Breast epithelium (tissue), 4 donors: ENCODE data around the gene FGGY. TPM values are rescaled to one million over a fixed set of nuclear protein-coding genes. Genes with fewer than 3 reads are reported as not detected.

Source experiments
- DNase-seq, 2 donors: peaks; one replicate each; pipeline ENCODE4 v3.0.0-alpha.2; 2019; ENCODE audit warnings: low spot score in 2 of 2
- H3K27ac ChIP-seq, 2 donors: fragments of 200-600 bp; sonication (generic) in 1 of 2; one replicate each; pipeline ENCODE4 v1.5.1; 2016 to 2019; ENCODE audit warnings: mild to moderate bottlenecking in 1 of 2
- H3K27me3 ChIP-seq, 2 donors: fragments of 200-600 bp; sonication (generic) in 1 of 2; one replicate each; pipeline versions ENCODE4 v1.5.1 to v1.6.0; 2017 to 2019; ENCODE audit warnings: control low read depth in 1 of 2, mild to moderate bottlenecking in 1 of 2
- H3K36me3 ChIP-seq: fragments of 200-600 bp; one replicate; pipeline ENCODE4 v1.5.1; 2019
- H3K4me1 ChIP-seq, 2 donors: fragments of 200-600 bp; sonication (generic); one replicate each; pipeline ENCODE4 v1.5.1; 2016 to 2019; ENCODE audit warnings: control low read depth in 1 of 2
- H3K4me3 ChIP-seq, 3 donors: fragments of 200-600 bp; sonication (generic); 1 replicate in 2 of 3; 2 replicates in 1 of 3; pipeline ENCODE4 v1.5.1; 2016 to 2019; ENCODE audit warnings: mild to moderate bottlenecking in 3 of 3, moderate library complexity in 2 of 3
- H3K9me3 ChIP-seq, 2 donors: fragments of 200-600 bp; sonication (generic) in 1 of 2; one replicate each; pipeline ENCODE4 v1.5.1; 2016 to 2019; ENCODE audit warnings: control low read depth in 1 of 2
- CTCF ChIP-seq, 3 donors: fragments of 450-650 bp; IDR thresholded peaks; one replicate each; pipeline ENCODE4 v1.5.1; 2016 to 2017; ENCODE audit warnings: antibody characterized with exemption in 3 of 3, mild to moderate bottlenecking in 3 of 3, moderate library complexity in 3 of 3
- POLR2A ChIP-seq: fragments of 450-650 bp; IDR thresholded peaks from one replicate; pipeline ENCODE4 v1.6.1; 2016; ENCODE audit warnings: antibody characterized with exemption, mild to moderate bottlenecking, moderate library complexity
- POLR2AphosphoS5 ChIP-seq, 3 donors: sonication (generic); formaldehyde crosslinking; IDR thresholded peaks; one replicate each; pipeline ENCODE4 v1.6.1; 2017; ENCODE audit warnings: antibody characterized with exemption in 3 of 3
- intact Hi-C: fragments of 100-400 bp; cut with DNase I; formaldehyde crosslinking; loops from one replicate; pipeline ENCODE4 v1.15.1; 2023; ENCODE audit warnings: low total_unique reads
- total RNA-seq, 3 donors: library from RNA; depleted of rRNA; stranded (reverse); fragments of >200 nt; gene quantifications; one replicate each; pipeline ENCODE4 v1.1.0, GENCODE V29; 2016

The FGGY gene
- total RNA-seq, 3 donors from 2014 or later = 16.2 to 50.3 (median 29.2) TPM

GRCh38 chr1:59276439-59276851 is 20.4 kb upstream of the FGGY start:
- no peaks in the 10 kb centered on the region for H3K27me3 ChIP-seq
- no peaks in the 10 kb centered on the region for H3K9me3 ChIP-seq
- H3K4me1 ChIP-seq = no peaks in the 10 kb centered on the region
- intact Hi-C loops = no loop called here
- TF ChIP-seq CTCF (IDR thresholded peaks at IDR 0.05) = no peak
- TF ChIP-seq POLR2A = no peak
- no peak for TF ChIP-seq POLR2AphosphoS5 (IDR thresholded peaks at IDR 0.05)
- DNase-seq = no peak
- no peaks in the 10 kb centered on the region for H3K36me3 ChIP-seq
- no peak overlapping the region for H3K27ac ChIP-seq
- no peak overlapping the region for H3K4me3 ChIP-seq

DNA sequence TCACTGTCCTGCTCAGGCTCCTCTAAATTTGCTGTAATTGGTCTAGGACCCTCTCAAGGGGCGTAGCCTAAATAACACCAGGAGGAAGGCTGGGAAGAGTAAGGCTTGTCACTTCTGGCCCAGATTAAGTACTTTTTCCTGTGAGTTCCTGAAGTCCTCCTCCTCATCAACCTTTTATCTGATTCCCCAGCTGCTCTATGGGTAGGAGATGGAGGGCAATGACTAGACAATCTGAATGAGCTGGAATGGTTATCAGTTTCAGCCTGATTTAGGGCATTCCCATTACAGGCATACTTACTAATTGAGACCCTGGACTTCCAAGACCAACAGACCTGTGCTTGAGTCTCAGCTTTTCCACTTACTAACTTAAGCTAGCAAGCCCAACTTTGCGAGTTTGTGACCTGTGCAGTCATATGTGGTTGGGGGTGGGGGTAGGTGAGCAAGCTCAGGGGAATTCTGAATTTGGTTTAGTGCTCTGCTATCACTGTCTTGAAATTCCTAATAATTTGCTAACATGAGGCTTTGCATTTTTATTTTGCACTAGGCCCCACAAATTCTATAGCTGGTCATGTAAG is 18.0 kb upstream of the FGGY start:
- TF ChIP-seq POLR2A = no peak
- TF ChIP-seq POLR2AphosphoS5 (IDR thresholded peaks at IDR 0.05) = no peak
- no peak for TF ChIP-seq CTCF (IDR thresholded peaks at IDR 0.05)
- Histone ChIP-seq H3K36me3 (no peaks in the 10 kb centered on the region), H3K27ac (no peak overlapping the region), H3K4me3 (no peak overlapping the region), H3K27me3 (no peaks in the 10 kb centered on the region), H3K9me3 (no peaks in the 10 kb centered on the region), H3K4me1 (no peaks in the 10 kb centered on the region)
- intact Hi-C loops = no loop called here
- no peak for DNase-seq

GRCh38 chr1:59279645-59280044 is 17.2 kb upstream of the FGGY start:
- H3K9me3 ChIP-seq = no peaks in the 10 kb centered on the region
- H3K4me1 ChIP-seq = no peaks in the 10 kb centered on the region
- no peak overlapping the region for H3K4me3 ChIP-seq
- peak overlapping the region; percentile 8 to 26 for H3K27ac ChIP-seq
- H3K27me3 ChIP-seq = no peaks in the 10 kb centered on the region
- no peak for TF ChIP-seq CTCF (IDR thresholded peaks at IDR 0.05)
- no peak for TF ChIP-seq POLR2AphosphoS5 (IDR thresholded peaks at IDR 0.05)
- no peak for TF ChIP-seq POLR2A
- H3K36me3 ChIP-seq = no peaks in the 10 kb centered on the region
- intact Hi-C loops = no loop called here
- DNase-seq = no peak

DNA sequence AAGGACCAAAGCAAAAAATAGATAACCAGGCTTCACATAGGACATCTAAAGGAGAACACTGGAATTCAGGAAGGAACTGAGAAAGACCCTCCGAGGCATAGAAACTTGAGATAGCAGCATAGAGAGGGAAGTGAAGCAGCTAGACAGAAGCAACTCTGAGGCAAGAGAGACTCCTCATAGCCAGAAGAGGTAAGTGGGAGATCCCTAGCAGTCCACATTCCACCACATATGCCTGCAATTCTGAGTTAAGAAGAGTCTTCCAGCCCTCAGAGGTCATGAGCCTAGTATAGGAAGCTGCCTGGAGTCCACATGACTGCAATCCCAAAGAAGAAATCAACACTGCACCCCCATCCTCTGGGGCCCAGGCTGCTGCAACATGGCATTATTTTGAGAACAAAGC is 13.9 kb upstream of the FGGY start:
- H3K4me1 ChIP-seq = no peaks in the 10 kb centered on the region
- TF ChIP-seq CTCF (IDR thresholded peaks at IDR 0.05) = no peak
- no peak for TF ChIP-seq POLR2A
- no peak for TF ChIP-seq POLR2AphosphoS5 (IDR thresholded peaks at IDR 0.05)

GRCh38 chr1:59285691-59286090 is 11.2 kb upstream of the FGGY start:
- H3K27me3 ChIP-seq = no peaks in the 10 kb centered on the region

More for the DNA sequence above, 13.9 kb upstream of the FGGY start:
- Histone ChIP-seq H3K9me3 (no peaks in the 10 kb centered on the region), H3K36me3 (no peaks in the 10 kb centered on the region), H3K27ac (no peak overlapping the region), H3K4me3 (no peak overlapping the region), H3K27me3 (no peaks in the 10 kb centered on the region)
- no peak for DNase-seq
- intact Hi-C loops = no loop called here

More at GRCh38 chr1:59285691-59286090, 11.2 kb upstream of the FGGY start:
- no peak for TF ChIP-seq CTCF (IDR thresholded peaks at IDR 0.05)
- no peak for TF ChIP-seq POLR2A
- no peak for TF ChIP-seq POLR2AphosphoS5 (IDR thresholded peaks at IDR 0.05)
- Histone ChIP-seq H3K4me3 (no peak overlapping the region), H3K36me3 (no peaks in the 10 kb centered on the region), H3K9me3 (no peaks in the 10 kb centered on the region), H3K4me1 (no peaks in the 10 kb centered on the region), H3K27ac (no peak overlapping the region)
- intact Hi-C loops = no loop called here
- DNase-seq = no peak
